NCI-H774 (cell line): Measurements from ENCODE around the gene PCDHGA7.
"Not testable (repeated sequence)": the region's sequence is repeated elsewhere in the genome, so short reads cannot be mapped to it uniquely, and the experiment has no call there.

Experiments
- DNase-seq: peaks from one replicate; lab custom pipeline; 2025; lab: John Stamatoyannopoulos, UW

Gene PCDHGA7

DNA sequence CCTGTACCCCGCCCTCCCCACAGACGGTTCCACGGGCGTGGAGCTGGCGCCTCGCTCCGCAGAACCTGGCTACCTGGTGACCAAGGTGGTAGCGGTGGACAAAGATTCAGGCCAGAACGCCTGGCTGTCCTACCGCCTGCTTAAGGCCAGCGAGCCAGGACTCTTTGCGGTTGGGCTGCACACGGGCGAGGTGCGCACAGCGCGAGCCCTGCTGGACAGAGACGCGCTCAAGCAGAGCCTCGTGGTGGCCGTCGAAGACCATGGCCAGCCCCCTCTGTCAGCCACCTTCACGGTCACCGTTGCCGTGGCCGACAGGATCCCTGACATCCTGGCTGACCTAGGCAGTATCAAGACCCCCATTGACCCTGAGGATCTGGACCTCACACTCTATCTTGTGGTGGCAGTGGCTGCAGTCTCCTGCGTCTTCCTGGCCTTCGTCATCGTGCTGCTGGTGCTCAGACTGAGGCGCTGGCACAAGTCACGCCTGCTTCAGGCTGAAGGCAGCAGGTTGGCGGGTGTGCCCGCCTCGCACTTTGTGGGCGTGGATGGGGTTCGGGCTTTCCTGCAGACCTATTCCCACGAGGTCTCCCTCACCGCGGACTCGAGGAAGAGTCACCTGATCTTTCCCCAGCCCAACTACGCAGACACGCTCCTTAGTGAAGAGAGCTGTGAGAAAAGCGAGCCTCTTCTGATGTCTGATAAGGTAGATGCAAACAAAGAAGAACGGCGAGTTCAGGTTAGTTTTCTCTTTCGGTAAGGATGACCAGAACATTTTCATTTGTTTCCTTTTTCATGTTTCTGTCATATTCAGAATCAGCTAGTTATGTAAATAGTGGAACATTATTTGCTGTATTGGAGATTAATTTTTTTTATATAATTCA lies 16.3 kb upstream of the PCDHGA7 start:
- no peak for DNase-seq

- no peak for DNase-seq
These were observed 12.3 kb upstream of the PCDHGA7 start, which contains the start of gene PCDHGB3 for GRCh38 chr5:141369994-141370848. Gene PCDHGB3 (plus strand): TSS chr5:141370242. CDS start chr5:141370395, 153 bp downstream.

GRCh38 chr5:141371572-141372475 lies 10.7 kb upstream of the PCDHGA7 start:
- no peak for DNase-seq

GRCh38 chr5:141373673-141374317 lies 8.7 kb upstream of the PCDHGA7 start, which contains the start of gene PCDHGA6:
Gene PCDHGA6 (plus strand): TSS chr5:141373891. CDS start chr5:141374084, 193 bp downstream.
- no peak for DNase-seq

GRCh38 chr5:141374627-141375026 lies 7.9 kb upstream of the PCDHGA7 start:
- no peak for DNase-seq

GRCh38 chr5:141375444-141376155 lies 6.9 kb upstream of the PCDHGA7 start:
- DNase-seq: not testable (repeated sequence)

DNA sequence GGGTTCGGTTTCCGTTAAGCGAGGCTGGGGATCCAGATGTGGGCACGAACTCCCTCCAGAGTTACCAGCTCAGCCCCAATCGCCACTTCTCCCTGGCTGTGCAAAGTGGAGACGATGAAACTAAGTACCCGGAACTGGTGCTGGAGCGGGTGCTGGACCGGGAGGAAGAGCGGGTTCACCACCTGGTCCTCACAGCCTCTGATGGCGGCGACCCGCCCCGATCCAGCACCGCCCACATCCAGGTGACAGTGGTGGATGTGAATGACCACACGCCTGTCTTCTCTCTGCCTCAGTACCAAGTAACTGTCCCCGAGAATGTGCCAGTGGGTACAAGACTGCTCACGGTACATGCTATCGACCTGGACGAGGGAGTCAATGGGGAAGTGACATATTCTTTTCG lies 803 bp downstream of the PCDHGA7 start:
- no peak for DNase-seq

- no peak for DNase-seq
These were observed 2.1 kb downstream of the PCDHGA7 start for GRCh38 chr5:141384471-141385267.

GRCh38 chr5:141387557-141388311 lies 5.2 kb downstream of the PCDHGA7 start, which contains the start of gene PCDHGB4:
Gene PCDHGB4 (plus strand): TSS chr5:141387698. CDS start chr5:141387885, 187 bp downstream.
- DNase-seq: not testable (repeated sequence)

- no peak for DNase-seq
These were observed 6.1 kb downstream of the PCDHGA7 start for GRCh38 chr5:141388661-141389060.

GRCh38 chr5:141389153-141390042 lies 6.9 kb downstream of the PCDHGA7 start:
- DNase-seq: no peak

DNA sequence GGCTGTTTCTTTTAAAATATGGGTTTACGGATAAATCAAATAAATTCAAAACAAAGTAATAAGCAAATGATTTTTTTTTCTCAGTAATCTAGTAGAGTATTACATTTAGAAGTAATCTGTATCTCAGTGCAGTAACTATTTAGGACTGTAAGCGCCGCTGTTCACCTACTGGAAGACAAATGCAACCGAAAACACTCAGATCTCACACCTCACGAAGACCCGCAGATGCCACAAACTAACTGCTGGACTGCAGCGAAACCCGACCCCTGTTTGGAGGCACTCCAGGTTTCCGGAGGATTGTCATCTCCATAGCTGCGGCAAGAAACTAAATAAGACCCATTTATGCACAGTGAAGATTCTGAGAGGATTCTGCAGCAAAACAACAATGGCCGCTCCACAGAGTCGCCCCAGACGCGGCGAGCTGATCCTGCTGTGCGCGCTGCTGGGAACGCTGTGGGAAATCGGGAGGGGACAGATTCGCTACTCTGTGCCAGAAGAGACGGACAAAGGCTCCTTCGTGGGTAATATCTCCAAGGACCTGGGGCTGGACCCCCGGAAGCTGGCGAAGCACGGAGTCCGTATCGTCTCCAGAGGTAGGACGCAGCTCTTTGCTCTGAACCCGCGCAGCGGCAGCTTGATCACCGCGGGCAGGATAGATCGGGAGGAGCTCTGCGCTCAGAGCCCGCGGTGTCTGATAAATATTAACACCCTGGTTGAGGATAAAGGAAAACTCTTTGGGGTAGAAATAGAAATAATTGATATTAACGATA lies 10.1 kb downstream of the PCDHGA7 start, which contains the start of gene PCDHGA8:
PCDHGA8 (plus strand) TSS at position 205 of the 770 bp plus-strand sequence; CDS start at position 386, 181 bp downstream.
- no peak for DNase-seq

- no peak for DNase-seq
These were observed 10.7 kb downstream of the PCDHGA7 start for GRCh38 chr5:141393267-141393666.

GRCh38 chr5:141394401-141395187 lies 12.1 kb downstream of the PCDHGA7 start:
- DNase-seq: not testable (repeated sequence)

DNA sequence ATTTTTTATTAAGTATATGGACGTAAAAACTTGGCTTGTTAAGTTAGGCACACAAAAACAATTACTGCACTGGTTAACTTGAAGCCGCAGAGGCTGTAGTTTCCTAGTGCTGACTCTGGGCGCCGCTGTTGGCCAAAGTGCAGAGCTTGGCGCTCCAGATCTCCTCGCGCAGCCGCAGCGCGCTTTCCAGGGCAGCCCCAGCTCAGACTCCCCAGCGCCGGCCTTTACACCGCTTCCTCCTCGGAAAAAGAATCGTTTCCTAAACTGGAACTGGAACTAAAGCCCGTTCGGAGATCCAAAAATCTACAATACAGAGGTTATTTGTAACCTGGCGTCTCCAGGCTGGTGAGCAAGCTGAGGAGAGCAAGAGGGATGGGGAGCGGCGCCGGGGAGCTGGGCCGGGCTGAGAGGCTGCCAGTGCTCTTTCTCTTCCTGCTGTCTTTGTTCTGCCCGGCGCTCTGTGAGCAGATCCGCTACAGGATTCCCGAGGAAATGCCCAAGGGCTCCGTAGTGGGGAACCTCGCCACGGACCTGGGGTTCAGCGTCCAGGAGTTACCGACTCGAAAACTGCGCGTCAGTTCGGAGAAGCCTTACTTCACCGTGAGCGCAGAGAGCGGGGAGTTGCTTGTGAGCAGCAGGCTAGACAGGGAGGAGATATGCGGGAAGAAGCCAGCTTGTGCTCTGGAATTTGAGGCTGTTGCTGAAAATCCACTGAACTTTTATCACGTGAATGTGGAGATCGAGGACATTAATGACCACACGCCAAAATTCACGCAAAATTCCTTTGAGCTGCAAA lies 15.4 kb downstream of the PCDHGA7 start, which contains the start of gene PCDHGB5:
PCDHGB5 (plus strand) TSS at position 192 of the 796 bp plus-strand sequence; CDS start at position 373, 181 bp downstream.
- DNase-seq: not testable (repeated sequence)
